Upper lobe of left lung (tissue), 4 donors: ENCODE measurements around the gene DGKI.

Experiments
- CTCF ChIP-seq, 6 experiments: fragments of 450-650 bp in 4 of 6; fragments of 200-600 bp in 2 of 6; sonication (generic) in 2 of 6; IDR thresholded peaks; one replicate each; pipeline ENCODE4 v1.5.1; 2016 to 2019; ENCODE audit warnings: antibody characterized with exemption in 6 of 6
- POLR2A ChIP-seq, 4 donors: fragments of 450-650 bp; IDR thresholded peaks; one replicate each; pipeline ENCODE4 v1.5.1; 2016 to 2017; ENCODE audit warnings: antibody characterized with exemption in 4 of 4, mild to moderate bottlenecking in 2 of 4
- POLR2AphosphoS5 ChIP-seq, 2 donors: sonication (generic); formaldehyde crosslinking; IDR thresholded peaks; one replicate each; pipeline ENCODE4 v1.5.1; 2017; ENCODE audit warnings: antibody characterized with exemption in 2 of 2

GRCh38 chr7:137881607-137882260 lies 35.0 kb upstream of the DGKI start:
- TF ChIP-seq CTCF (IDR thresholded peaks at IDR 0.05) (no peak), POLR2A (IDR thresholded peaks at IDR 0.05) (no peak), POLR2AphosphoS5 (IDR thresholded peaks at IDR 0.05) (no peak)
